Measurements from ENCODE around the gene PIP4K2A.
A peak's percentile ranks its signal among the peaks of the same experiment; 100 is the strongest.
"Not testable (repeated sequence)": the region's sequence is repeated elsewhere in the genome, so short reads cannot be mapped to it uniquely, and the experiment has no call there.

The PIP4K2A gene

DNA sequence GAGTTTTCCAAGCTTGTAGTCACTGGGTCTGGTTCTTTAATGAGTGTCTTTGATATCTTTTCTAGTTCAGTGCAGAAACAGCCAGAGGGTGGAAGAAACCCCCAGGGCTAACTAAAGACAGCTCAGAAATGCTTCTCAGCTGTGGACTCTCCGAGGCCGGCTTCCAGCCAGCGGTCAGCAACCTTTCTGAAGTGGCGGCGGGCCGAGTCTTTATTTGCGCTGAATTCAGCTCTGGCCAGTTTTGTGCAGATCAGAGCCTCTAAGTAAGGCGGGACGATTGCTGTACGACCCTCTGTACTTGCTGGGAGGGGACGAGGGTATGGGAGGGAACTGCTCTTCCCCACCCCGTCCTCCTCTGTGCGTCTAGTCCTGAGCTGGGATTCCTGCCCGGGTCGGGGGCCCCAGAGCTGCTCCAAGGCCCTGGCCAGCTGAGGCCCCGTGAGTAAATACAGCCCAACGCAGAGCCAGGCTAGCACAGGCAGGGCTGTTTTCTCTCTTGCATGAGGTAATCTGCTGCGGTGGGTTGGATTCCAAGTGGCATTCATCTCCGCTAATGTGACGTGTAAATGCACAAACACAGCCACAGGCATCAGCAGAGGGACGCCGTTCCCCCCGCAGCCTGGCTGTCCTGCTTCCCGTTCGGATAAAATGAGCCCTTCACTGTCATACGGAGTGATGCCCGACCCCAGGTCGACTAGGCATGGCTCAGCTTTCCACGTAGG lies 159.8 kb downstream of the PIP4K2A start:
- DNase-seq (ENCODE audit: low spot score): no peak

DNA sequence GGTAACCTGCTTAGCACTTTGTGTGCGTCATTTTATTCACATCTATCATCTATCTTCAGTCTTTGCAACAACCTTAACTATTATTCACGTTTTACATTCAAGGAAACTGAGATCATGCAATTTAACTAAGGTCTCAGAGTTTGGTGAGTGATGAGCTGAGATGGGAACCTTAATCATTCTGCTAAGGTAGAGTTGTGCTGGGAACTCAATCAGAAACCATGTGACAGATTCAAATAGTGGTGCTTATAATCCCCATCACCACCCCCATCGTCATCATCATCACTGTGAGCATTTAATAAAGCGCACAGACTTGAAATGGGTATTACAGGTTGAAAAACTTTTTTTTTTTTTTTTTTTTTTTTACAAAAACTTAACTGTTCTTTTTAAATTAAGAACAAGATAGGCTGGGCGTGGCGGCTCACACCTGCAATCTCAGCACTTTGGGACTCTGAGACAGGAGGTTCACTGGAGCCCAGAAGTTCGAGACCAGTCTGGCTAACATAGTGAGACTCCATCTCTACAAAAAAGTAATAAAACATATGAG lies 160.9 kb downstream of the PIP4K2A start:
- DNase-seq (ENCODE audit: low spot score): no peak

DNA sequence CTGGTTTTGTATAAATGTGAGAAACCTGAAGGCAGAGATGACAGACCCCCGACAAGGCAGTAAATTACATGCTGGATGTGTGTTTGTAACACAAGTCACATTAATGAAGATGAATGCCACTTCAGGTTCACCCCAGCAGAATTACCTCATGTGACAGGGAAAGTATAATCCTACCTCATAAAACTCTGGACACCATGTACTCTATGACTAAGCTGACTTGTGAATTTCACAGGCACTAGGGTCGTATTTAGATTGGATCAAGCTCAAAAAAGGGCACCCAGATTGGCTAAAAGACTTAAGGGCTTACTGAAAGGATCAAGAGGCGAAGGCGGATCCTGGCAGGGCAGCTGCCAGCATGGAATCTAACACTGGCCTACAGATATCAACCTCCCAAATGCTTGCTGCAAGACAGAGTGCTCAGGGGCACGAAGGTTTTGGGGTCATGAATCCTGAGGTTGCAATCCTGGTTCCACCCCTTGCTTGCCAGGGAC lies 161.4 kb downstream of the PIP4K2A start:
- no peak for DNase-seq (ENCODE audit: low spot score)

DNA sequence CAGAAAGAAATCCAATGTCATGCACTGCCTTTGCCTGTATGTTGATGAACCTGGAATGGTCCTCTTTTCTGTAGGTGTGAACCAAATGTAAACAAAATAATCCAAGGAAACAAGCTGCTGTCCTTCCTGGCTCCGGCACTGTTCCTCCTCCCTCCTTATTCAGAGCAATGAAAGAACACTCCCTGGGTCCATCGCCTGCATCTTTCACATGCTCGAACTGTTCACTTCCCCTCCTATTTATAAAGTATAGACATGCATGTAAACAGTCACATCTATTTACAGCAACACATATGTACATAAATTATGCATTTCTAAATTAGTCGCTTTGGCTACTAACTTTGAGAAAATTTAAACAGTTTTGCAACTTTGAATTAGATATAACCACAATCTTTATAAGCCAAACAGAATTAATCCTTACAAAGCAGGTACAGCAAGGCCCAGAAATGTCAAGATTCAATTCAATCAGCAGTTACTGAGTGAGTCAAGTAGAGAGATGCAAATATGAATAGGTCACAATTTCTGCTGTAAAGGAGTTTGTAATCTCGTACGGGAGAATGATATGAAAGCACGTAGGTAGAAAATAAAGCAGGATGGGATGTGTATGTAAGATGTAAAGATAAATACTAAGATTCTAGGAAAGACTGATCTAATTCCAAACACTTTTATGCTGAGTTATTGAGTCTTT lies 162.6 kb downstream of the PIP4K2A start:
- no peak for DNase-seq (ENCODE audit: low spot score)

DNA sequence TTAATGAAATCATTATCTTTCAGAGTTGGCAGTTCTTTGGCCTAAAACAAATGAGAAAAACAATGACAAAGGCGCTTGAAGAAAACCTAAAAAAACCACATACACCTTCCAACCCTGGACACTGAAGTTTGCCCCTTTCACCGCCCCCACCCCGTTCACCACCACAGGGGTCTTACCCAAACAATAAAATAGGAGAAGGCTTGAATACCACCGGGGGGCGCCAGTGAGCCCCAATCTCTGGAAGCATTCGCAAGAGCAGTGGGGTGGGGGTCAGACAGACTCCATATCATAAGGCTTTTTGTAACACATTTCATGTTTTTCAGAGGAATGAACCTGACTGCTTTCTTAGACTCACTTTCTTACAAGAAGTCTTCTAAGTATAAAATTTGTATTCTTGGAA lies 163.6 kb downstream of the PIP4K2A start:
- DNase-seq (ENCODE audit: low spot score): peak; percentile 53

DNA sequence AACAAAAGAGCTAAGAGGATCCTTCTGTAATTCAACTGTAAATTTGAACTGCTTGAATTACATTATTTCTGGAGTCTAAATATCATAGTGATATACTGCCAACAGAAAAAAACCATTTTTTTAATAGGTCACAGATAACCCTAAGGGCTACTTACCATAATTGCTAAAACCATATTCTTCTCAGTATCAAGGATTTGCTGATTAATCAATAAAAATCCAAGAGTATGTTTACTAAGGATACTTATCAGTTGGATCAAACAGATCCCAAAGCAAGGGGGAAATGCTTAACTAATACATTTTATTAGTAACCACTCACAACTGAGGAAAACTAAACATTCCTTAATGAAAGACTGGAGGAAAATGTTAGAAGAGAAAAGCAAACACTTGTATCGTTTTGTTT lies 166.0 kb downstream of the PIP4K2A start:
- no peak for DNase-seq (ENCODE audit: low spot score)

DNA sequence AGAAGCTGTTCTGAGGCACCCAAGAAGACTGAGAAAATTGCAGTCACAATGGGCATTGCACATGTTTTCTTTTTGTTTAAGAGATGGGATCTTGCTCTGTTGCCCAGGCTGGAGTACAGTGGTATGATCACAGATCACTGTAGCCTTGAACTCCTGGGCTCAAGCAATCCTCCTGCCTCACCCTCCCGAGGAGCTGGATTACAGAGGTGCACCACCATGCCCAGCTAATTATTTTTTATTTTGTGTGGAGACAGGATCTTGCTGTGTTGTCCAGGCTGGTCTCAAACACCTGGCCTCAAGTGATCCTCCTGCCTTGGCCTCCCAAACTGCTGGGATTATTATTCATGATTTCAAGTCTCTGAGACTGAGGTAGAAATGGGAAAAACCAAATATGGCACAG lies 168.7 kb downstream of the PIP4K2A start:
- no peak for DNase-seq (ENCODE audit: low spot score)

DNA sequence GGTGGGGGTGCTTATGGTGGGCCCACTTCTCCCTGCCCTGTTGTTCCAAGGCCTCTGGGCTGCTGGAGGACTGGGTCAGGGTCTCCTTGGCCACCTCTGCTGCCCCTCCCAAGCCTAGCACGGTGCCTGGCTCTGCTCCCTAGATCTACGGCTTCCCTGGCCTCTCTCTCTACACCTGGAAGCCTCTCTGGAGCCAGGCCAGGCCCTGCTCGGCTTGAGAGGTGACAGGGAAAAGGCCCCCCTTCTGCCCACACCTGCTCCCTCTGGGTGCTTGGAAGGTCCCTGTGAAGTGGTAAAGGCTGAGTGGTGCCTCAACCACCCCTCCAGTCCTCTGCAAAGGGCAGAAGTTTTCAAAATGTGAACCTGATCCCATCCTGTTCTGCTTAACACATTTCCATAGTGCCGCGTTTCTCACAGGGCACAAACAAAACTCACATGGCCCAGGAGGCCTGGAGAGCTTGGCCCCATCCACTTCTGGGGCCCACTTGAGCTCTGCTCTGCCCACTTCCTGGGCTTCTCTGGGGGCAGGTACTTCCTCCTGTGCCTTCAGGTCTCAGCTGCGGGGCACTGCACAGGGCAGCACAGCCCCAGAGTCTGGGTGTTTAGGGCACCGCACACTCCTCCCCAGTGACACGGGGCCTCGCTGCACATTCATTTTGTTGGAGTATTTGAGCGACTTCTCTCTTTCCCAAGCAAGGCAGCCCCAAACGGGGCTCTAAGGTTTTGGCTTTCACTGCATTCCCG lies 169.9 kb downstream of the PIP4K2A start:
- no peak for DNase-seq (ENCODE audit: low spot score)

DNA sequence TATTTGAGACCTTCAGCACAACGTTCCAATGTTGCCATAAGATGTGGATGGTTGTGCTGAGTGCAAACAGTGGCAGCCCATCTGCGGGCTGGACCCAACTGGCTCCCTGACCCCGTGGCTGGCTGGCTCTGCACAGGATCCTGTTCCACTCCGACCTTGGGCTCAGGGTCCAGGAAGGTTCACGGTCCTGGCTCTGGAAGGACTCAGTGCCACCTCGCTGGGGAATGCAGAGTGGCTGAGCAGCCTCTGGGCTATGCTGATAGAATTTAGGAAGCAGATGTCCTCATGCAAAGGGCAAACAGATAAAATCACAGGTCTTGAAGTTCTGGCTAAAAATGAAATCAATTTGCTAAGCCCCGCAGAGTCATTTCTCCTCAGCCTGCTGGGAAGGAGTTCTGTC lies 171.6 kb downstream of the PIP4K2A start:
- no peak for DNase-seq (ENCODE audit: low spot score)

DNA sequence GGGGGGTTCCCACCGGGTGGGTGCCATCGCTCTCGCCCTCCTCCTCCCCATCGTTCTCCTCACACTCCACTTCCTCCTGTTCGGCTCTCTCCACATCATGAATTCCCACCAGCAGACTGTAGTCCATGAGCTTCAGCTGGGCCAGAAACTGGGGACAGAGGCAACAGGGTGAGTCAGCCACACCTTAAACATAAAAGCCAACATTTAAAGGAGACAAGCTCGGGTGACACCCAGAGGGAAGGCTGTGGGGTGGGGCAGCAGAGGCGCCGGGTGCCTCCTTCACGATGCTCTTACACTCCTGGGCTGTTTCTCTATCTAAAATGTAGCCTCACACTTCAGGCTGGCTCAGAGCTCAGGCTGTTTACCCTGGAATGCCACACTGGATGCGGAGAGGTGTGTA lies 172.5 kb downstream of the PIP4K2A start:
- no peak for DNase-seq (ENCODE audit: low spot score)

DNA sequence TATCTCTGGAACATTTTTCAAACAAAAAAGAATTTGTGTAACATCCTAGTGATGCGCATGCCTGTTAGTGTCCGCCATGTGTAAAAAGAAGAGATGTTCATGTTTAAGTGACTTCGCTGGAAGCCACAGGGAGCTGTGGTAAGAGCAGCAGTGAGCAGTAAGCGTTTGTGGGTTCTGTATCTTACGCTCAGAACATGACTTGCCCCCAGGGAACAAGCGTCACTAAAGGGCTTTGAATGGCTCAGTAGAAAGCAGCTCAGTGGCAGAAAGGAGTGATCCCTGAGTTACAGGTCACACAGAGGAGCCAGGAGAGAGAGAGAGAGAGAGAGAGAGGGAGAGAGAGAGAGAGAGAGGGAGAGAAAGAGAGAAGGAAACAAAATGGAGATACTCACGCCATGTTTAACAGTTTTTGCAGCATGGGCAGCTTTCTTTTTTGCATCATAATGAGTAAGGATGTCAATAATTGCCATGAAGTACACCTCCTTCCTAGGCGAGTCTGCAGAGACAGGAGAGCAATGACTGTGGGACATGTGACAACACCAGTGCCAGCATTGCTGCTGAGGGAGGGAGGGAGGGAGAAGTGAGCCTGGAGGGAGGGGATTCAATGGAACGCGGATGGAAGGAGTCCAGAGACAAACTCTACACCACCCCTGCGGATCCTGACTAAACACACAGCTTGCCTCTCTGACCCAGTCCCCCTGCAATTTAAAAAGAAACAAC lies 174.6 kb downstream of the PIP4K2A start:
- DNase-seq (ENCODE audit: low spot score): no peak

DNA sequence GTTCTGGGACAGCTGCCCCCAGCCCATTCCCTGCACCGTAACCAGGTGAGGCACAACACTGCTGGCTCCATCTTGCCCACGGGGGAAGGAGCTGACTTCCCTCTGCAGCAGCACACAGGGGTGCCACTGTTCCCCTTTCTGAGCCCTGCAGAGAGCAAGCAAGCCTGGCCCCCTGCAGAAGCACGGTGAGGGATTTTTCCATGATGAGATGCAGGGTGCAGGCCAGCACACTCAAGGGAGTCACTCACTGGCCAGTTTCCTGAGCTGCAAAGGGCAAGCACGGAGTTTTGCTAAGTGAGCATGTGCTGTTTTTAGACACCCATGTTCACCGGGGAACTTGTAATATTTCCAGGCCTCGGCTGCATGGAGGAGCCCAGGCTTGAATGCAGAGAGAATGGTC lies 176.6 kb downstream of the PIP4K2A start:
- DNase-seq (ENCODE audit: low spot score): no peak

DNA sequence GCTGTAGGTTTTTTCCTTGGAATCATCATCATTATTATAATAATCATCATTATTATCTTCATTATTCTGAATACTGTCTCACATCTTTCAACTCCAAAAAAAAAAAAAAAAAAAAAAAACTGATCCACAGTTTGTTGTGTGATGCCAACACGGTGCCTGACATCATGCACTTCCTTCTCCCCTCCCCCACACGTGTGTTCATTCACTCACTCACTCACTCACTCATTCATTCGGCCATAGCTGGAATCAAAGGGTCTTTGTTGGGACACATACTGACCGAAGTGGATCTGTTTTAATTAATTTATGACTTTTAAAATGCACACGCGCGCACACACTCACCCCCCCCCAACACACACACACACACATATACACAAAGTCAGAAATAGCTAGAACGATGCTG lies 177.8 kb downstream of the PIP4K2A start:
- no peak for DNase-seq (ENCODE audit: low spot score)

DNA sequence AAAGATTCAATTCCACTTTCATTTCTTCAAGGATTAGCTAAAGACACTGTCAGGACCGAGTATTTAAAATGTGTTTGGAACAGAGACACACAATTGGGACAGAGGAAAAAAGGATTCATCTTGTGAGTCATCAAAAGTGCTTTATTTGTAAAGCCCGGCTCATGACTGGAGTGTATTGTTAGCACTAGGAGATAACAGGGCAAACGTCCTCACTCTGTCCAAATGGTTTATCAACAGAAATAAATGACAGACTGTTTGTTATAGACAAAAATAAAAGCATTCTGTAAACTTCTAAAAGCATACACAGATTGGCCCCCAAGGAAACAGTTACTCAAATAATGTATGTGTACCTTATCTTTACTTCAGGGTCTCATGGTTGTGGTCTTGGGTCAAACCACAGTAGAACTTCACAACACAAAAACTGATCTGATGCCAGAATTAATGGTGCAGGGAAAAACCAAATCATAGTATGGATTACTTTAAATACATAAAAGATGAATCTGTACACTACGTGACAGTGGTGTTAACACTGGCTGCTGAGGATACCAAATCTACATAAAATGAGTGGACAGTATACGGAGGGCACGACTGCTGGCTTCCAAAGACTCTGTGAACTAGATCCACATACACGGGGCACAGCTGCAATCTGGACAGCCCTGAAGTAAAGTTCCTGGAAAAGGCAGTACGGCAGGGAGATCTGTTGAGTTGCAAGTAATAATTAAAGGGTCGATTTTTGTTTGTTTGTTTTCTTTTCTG lies 179.4 kb downstream of the PIP4K2A start:
- DNase-seq (ENCODE audit: low spot score): no peak

DNA sequence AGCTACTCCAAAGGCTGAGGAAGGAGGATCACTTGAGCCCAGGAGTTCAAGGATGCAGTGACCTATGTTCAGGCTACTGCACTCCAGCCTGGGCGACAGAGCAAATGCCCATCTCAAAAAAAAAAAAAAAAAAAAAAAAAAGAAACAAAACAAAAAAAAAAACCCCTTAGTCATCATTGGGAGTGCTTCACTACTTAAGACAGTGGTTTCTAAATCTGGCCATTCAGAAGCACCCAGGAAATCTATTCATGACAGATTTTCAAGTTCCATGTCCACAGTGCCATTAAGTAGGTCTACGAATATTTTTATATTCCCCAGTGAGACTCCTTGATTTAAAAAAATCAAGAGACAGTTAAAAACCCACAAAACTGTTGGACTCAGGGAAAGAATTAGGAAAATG lies 182.9 kb downstream of the PIP4K2A start:
- DNase-seq (ENCODE audit: low spot score): no peak

DNA sequence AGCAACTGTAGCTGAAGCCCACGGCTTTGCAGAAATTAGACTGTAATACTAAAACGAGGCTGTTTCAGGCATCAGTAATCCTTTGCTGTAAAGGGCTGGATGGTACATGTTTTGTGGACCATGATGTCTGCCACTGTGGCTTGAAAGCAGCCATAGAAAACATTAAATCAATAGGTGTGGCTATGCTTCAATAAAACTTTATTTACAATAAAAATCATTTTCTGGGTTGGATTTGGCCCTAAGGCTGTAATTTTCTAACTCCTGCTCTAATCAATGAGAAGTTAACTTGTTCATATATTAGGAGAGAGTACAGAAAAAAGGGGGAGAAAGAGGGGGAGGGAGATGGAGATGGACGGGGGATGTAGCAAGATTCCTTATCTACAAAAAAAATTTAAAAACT lies 183.4 kb downstream of the PIP4K2A start:
- no peak for DNase-seq (ENCODE audit: low spot score)

DNA sequence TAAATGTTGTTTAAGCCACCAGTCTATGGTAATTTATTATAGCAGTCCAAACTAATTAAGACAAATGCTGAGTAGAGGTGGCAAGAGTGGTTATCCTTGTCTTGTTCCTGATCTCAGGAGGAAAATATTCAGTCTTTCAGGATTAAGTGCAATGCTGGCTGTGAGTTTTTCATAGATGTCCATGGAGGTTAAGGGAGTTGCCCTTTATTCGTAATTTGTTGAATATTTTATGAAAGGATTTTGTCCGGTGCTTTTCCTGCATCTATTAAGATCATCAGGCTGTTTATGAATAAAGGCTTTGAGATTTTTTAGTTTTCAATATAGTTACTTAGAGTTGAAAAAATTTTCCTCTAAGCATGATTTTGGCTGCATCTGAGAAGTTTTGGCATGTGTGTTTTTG lies 186.9 kb downstream of the PIP4K2A start:
- DNase-seq (ENCODE audit: low spot score): no peak

DNA sequence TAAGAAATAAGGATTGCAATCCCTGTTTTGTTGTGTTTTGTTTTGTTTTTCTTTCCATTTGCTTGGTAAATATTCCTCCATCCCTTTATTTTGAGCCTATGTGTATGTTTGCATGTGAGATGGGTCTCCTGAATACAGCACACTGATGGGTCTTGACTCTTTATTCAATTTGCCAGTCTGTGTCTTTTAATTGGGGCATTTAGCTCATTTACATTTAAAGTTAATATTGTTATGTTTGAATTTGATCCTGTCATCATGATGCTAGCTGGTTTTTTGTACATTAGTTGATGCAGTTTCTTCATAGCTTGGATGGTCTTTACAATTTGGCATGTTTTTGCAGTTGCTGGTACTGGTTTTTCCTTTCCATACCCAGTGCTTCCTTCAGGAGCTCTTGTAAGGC lies 190.0 kb downstream of the PIP4K2A start:
- DNase-seq (ENCODE audit: low spot score): not testable (repeated sequence)

DNA sequence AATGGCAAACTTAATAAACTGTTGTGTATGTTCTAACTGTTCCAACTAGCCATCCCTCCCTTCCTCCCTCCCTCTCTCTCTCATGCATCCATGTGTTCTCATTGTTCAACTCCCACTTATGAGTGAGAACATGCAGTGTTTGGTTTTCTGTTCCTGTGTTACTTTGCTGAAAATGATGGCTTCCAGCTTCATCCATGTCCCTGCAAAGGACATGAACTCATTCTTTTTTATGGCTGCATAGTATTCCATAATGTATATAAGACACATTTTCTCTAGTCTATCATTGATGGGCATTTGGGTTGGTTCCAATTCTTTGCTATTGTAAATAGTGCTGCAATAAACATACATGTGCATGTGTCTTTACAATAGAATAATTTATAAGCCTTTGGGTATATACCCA lies 193.7 kb downstream of the PIP4K2A start:
- DNase-seq (ENCODE audit: low spot score): not testable (repeated sequence)

DNA sequence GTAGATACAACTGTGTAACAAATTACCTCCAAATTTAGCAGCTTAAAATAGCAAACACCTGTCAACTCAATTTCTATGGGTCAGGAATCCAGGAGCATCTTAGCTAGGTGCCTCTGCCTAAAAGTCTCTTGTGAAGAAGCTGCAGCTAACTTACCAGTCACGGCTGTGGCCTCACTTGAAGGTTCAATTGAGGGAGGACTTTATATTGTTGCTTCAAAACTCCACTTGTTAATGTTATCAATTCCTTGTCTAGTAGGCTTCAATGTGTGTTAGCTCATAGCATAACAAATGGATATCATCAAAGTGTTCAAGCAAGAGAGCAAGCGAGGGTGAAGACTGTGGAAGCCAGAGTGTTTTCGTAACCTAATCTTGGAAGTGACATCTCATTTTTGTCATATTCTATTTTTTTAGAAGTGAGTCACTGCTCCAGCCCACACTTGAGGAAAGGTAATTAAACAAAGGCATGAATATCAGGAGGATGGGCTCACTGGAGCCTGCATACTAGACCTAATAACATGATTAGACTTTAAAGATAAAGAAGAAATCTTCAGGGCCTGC lies 196.1 kb downstream of the PIP4K2A start:
- DNase-seq (ENCODE audit: low spot score): no peak

DNA sequence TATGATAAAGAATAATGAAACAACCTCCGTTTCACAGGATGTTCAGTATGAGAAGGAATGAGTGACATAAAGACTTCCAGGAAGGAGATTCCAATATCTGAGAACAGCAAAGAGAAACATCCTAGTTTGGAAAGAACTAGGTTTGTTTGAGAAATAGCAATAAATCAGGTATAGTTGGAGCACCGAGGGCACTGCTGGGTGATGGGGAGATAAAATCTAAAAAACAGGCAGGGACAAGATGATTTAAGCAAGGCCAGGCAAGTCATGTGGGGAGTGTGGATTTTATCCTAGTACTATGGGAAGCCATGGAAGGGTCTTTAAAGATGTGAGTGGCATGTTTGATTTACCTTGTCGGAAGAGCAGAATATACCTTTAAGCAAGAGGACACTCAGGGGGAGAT lies 199.4 kb downstream of the PIP4K2A start:
- no peak for DNase-seq (ENCODE audit: low spot score)

All from hematopoietic multipotent progenitor cell treated with erythropoietin and hydrocortisone succinate and interleukin-3 and kit ligand, for 17 days (in vitro differentiated cells).